ENCODE measurements around the gene MCUB.

DNA sequence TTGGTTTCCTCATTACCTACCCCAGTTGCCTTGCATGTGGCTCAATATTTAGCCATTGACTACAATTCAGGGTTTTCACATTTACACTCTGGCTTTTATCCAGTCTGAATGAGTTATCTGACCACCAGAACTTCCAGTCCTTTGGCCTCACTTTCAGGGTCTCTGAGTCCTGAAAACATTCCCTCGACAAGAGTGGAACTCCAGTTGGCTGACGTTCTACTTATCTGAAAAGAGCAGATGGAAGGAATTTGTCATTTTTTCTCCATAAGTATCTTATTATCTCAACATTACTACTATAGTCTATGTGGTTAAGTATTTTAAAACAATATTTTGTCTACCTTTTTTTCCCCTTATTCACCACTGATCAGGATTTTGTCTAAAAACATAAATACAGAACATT is 148.4 kb downstream of the MCUB start:
- TF ChIP-seq POLR2A (IDR thresholded peaks at IDR 0.05; ENCODE audit: low read depth, low read length) (no peak), POLR2AphosphoS5 (IDR thresholded peaks at IDR 0.05; ENCODE audit: low read depth, low read length) (no peak), TAF1 (IDR thresholded peaks at IDR 0.05; ENCODE audit: borderline replicate concordance, low read depth, low read length) (no peak)
